HepG2 (cell line): ENCODE measurements around the gene CMTM2. TPM values are rescaled to one million over a fixed set of nuclear protein-coding genes. Genes with fewer than 3 reads are reported as not detected.
A peak's percentile ranks its signal among the peaks of the same experiment; 100 is the strongest.

Experiments
- BORCS8-MEF2B ChIP-seq: sonication (generic); formaldehyde crosslinking; IDR thresholded peaks from 2 replicates; pipeline ENCODE4 v1.8.0; 2022; ENCODE audit warnings: mild to moderate bottlenecking, missing genetic modification reagents
- E2F2 ChIP-seq: sonication (generic); formaldehyde crosslinking; IDR thresholded peaks from 2 replicates; pipeline ENCODE4 v1.4.0; 2020; ENCODE audit warnings: missing genetic modification reagents, borderline replicate concordance
- FOXK2 ChIP-seq: fragments of 450-650 bp; IDR thresholded peaks from 2 replicates; pipeline ENCODE4 v1.6.1; 2016
- GLI4 ChIP-seq: sonication (generic); formaldehyde crosslinking; IDR thresholded peaks from 2 replicates; pipeline ENCODE4 v1.5.1; 2020; ENCODE audit warnings: missing genetic modification reagents, mild to moderate bottlenecking, moderate library complexity, borderline replicate concordance
- KLF6 ChIP-seq: IDR thresholded peaks from 2 replicates; pipeline ENCODE4 v1.8.0; 2016; ENCODE audit warnings: missing biosample characterization, missing genetic modification reagents
- PATZ1 ChIP-seq: sonication (generic); formaldehyde crosslinking; IDR thresholded peaks from 2 replicates; pipeline ENCODE4 v1.4.0; 2020; ENCODE audit warnings: missing genetic modification reagents
- POLR2AphosphoS2 ChIP-seq: IDR thresholded peaks from 2 replicates; pipeline ENCODE4 v1.6.1; 2011; ENCODE audit warnings: low read depth, low read length, improper control_type of control experiment
- SIN3B ChIP-seq: fragments of 150-350 bp; IDR thresholded peaks from 2 replicates; pipeline ENCODE4 v1.6.1; 2014; ENCODE audit warnings: low read length
- SRY ChIP-seq: sonication (generic); formaldehyde crosslinking; IDR thresholded peaks from 2 replicates; pipeline ENCODE4 v1.8.0; 2022; ENCODE audit warnings: mild to moderate bottlenecking, missing genetic modification reagents
- THAP9 ChIP-seq: sonication (generic); formaldehyde crosslinking; IDR thresholded peaks from 2 replicates; pipeline ENCODE4; 2020; ENCODE audit warnings: missing genetic modification reagents, mild to moderate bottlenecking, borderline replicate concordance
- ZNF138 ChIP-seq: sonication (generic); formaldehyde crosslinking; IDR thresholded peaks from 2 replicates; pipeline ENCODE4 v1.5.0; 2020; ENCODE audit warnings: mild to moderate bottlenecking, low read depth, missing genetic modification reagents
- ZNF350 ChIP-seq: sonication (generic); formaldehyde crosslinking; IDR thresholded peaks from 2 replicates; pipeline ENCODE4 v1.4.0; 2020; ENCODE audit warnings: mild to moderate bottlenecking, low read depth, missing genetic modification reagents, borderline replicate concordance
- ZNF563 ChIP-seq: sonication (generic); formaldehyde crosslinking; IDR thresholded peaks from 2 replicates; pipeline ENCODE4 v1.8.0; 2022; ENCODE audit warnings: mild to moderate bottlenecking, moderate library complexity, missing genetic modification reagents
- ZNF75D ChIP-seq: sonication (generic); formaldehyde crosslinking; IDR thresholded peaks from 2 replicates; pipeline ENCODE4 v1.8.1; 2023; ENCODE audit warnings: missing genetic modification reagents, mild to moderate bottlenecking, borderline replicate concordance
- polyA plus RNA-seq, 8 experiments: library from polyadenylated mRNA; depleted of rRNA in 3 of 8; stranded (reverse) in 7 of 8; unstranded in 1 of 8; fragments of >200 nt; fragmentation: Illumina TruSeq in 4 of 8; extraction: Trizol in 4 of 8; gene quantifications; 2 replicates each; pipeline versions ENCODE4 v1.2.1 to v1.2.3, GENCODE V29; 2011 to 2016; ENCODE audit warnings: low read depth in 4 of 8, missing spikeins in 1 of 8, mixed read lengths in 1 of 8; ENCODE audit not compliant: insufficient read depth in 1 of 8
- total RNA-seq, 5 experiments: library from RNA; depleted of rRNA; stranded (reverse); fragments of >200 nt; fragmentation: Illumina TruSeq; extraction: Trizol; gene quantifications; 2 replicates each; pipeline ENCODE4 v1.2.3, GENCODE V29; 2016; ENCODE audit warnings: low read depth in 1 of 5
- TF ChIP-seq, protein P1 (sequence below): IDR thresholded peaks from 2 replicates; pipeline ENCODE4 v1.6.1; 2016; ENCODE audit warnings: low read depth
- TF ChIP-seq, protein P2 (sequence below): sonication (generic); formaldehyde crosslinking; IDR thresholded peaks from 2 replicates; pipeline ENCODE4 v1.5.0; 2020; ENCODE audit warnings: mild to moderate bottlenecking, missing genetic modification reagents, borderline replicate concordance

Gene CMTM2
- total and polyA plus RNA-seq, 2 of the 13 experiments (the other 11 are each of a cell fraction or from before 2014, with no cell fraction given): not detected

DNA sequence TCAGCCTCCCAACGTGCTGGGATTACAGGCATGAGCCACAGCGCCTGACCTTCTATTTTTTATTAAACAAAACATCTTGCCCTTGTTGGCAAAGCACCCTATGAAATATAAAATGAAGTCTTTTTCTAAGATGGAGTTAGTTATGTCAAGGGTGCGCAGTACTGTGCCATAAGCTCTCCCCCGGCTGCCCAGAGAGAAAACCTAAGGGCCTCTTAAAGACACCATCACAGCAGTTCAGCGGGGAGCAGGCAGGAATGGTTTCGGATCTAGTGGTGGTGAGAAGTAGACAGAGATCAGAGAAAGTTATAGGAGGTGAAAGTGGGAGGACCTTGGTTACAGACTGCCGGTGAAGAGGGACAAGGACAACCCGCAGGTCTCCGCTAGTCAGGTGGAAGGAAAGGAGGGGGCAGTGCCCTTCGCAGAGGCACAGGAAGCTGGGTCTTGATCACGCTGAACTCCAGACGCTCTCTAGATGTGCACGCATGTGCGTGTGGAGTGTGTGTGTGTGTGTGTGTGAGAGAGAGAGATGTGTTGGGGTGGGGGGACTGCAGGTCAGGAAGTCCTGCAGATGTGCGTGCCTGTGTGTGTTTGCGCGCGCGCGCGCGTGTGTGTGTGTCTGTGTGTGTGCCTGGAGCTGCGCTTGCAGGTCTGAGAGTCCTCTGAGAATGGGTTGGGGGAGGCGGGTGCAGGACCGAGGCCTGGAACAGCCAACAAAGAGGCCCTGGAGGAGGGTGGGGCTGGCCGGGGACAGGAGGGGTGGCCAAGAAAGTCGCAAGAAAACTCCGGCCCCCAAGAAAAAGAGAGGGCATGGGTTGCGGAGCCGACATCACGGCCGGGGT lies 24.5 kb downstream of the CMTM2 start (continued):
- TF ChIP-seq SRY (CRISPR knock-in tag): no peak
- peak; percentile 90; the same call in 1 of the 2 replicates for TF ChIP-seq ZNF350
- TF ChIP-seq, protein P1, sequence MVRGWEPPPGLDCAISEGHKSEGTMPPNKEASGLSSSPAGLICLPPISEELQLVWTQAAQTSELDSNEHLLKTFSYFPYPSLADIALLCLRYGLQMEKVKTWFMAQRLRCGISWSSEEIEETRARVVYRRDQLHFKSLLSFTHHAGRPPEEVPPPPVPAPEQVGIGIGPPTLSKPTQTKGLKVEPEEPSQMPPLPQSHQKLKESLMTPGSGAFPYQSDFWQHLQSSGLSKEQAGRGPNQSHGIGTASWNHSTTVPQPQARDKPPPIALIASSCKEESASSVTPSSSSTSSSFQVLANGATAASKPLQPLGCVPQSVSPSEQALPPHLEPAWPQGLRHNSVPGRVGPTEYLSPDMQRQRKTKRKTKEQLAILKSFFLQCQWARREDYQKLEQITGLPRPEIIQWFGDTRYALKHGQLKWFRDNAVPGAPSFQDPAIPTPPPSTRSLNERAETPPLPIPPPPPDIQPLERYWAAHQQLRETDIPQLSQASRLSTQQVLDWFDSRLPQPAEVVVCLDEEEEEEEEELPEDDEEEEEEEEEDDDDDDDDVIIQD (CRISPR knock-in tag): no peak; the same call in 1 of the 2 replicates
- TF ChIP-seq ZNF138 (CRISPR knock-in tag): no peak
- TF ChIP-seq THAP9: peak; percentile 74; the same call in 1 of the 2 replicates
- no peak for TF ChIP-seq KLF6 (CRISPR knock-in tag)
- TF ChIP-seq, protein P2, sequence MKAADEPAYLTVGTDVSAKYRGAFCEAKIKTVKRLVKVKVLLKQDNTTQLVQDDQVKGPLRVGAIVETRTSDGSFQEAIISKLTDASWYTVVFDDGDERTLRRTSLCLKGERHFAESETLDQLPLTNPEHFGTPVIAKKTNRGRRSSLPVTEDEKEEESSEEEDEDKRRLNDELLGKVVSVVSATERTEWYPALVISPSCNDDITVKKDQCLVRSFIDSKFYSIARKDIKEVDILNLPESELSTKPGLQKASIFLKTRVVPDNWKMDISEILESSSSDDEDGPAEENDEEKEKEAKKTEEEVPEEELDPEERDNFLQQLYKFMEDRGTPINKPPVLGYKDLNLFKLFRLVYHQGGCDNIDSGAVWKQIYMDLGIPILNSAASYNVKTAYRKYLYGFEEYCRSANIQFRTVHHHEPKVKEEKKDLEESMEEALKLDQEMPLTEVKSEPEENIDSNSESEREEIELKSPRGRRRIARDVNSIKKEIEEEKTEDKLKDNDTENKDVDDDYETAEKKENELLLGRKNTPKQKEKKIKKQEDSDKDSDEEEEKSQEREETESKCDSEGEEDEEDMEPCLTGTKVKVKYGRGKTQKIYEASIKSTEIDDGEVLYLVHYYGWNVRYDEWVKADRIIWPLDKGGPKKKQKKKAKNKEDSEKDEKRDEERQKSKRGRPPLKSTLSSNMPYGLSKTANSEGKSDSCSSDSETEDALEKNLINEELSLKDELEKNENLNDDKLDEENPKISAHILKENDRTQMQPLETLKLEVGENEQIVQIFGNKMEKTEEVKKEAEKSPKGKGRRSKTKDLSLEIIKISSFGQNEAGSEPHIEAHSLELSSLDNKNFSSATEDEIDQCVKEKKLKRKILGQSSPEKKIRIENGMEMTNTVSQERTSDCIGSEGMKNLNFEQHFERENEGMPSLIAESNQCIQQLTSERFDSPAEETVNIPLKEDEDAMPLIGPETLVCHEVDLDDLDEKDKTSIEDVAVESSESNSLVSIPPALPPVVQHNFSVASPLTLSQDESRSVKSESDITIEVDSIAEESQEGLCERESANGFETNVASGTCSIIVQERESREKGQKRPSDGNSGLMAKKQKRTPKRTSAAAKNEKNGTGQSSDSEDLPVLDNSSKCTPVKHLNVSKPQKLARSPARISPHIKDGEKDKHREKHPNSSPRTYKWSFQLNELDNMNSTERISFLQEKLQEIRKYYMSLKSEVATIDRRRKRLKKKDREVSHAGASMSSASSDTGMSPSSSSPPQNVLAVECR (CRISPR knock-in tag): peak; percentile 68; the same call in 1 of the 2 replicates
- no peak for TF ChIP-seq POLR2AphosphoS2
- no peak for TF ChIP-seq FOXK2
- no peak; the same call in 1 of the 2 replicates for TF ChIP-seq PATZ1 (CRISPR knock-in tag)
- TF ChIP-seq E2F2 (CRISPR knock-in tag): no peak
- no peak for TF ChIP-seq ZNF75D
- peak; percentile 58; the same call in 1 of the 2 replicates for TF ChIP-seq ZNF563
- TF ChIP-seq GLI4 (CRISPR knock-in tag): peak; percentile 39; the same call in 1 of the 2 replicates
- no peak for TF ChIP-seq BORCS8-MEF2B (CRISPR knock-in tag)
- TF ChIP-seq SIN3B: no peak
